A549 (cell line): ENCODE results near the gene TMIGD1.

Experiments used
- POLR2AphosphoS2 ChIP-seq: conservative IDR thresholded peaks from 2 replicates; pipeline ENCODE4 v1.6.1; 2012; ENCODE audit warnings: low read length, improper control_type of control experiment, inconsistent platforms
- TF ChIP-seq, protein P1 (sequence below): fragments of >200 bp; sonication (Bioruptor Twin); formaldehyde crosslinking; IDR thresholded peaks from 3 replicates; pipeline ENCODE4 v1.5.1; 2016

GRCh38 chr17:30380643-30381339, 46.9 kb upstream of the TMIGD1 start:
- no peak for TF ChIP-seq POLR2AphosphoS2
- TF ChIP-seq, protein P1, sequence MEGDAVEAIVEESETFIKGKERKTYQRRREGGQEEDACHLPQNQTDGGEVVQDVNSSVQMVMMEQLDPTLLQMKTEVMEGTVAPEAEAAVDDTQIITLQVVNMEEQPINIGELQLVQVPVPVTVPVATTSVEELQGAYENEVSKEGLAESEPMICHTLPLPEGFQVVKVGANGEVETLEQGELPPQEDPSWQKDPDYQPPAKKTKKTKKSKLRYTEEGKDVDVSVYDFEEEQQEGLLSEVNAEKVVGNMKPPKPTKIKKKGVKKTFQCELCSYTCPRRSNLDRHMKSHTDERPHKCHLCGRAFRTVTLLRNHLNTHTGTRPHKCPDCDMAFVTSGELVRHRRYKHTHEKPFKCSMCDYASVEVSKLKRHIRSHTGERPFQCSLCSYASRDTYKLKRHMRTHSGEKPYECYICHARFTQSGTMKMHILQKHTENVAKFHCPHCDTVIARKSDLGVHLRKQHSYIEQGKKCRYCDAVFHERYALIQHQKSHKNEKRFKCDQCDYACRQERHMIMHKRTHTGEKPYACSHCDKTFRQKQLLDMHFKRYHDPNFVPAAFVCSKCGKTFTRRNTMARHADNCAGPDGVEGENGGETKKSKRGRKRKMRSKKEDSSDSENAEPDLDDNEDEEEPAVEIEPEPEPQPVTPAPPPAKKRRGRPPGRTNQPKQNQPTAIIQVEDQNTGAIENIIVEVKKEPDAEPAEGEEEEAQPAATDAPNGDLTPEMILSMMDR: no peak
